Stimulated activated CD4-positive, alpha-beta T cell treated with anti-CD3 and anti-CD28 coated beads, Interleukin-1b, Interleukin-23, amount 100 ng/mL, for 24 hours (primary cell): ENCODE measurements around the gene TSTD2.
"Not testable (repeated sequence)": the region's sequence is repeated elsewhere in the genome, so short reads cannot be mapped to it uniquely, and the experiment has no call there.

ENCODE experiments used
- DNase-seq, 4 experiments: peaks; one replicate each; pipeline ENCODE4 v3.0.0-alpha.2; 2020; ENCODE audit warnings: low read depth in 4 of 4, low spot score in 1 of 4

TSTD2 gene

DNA sequence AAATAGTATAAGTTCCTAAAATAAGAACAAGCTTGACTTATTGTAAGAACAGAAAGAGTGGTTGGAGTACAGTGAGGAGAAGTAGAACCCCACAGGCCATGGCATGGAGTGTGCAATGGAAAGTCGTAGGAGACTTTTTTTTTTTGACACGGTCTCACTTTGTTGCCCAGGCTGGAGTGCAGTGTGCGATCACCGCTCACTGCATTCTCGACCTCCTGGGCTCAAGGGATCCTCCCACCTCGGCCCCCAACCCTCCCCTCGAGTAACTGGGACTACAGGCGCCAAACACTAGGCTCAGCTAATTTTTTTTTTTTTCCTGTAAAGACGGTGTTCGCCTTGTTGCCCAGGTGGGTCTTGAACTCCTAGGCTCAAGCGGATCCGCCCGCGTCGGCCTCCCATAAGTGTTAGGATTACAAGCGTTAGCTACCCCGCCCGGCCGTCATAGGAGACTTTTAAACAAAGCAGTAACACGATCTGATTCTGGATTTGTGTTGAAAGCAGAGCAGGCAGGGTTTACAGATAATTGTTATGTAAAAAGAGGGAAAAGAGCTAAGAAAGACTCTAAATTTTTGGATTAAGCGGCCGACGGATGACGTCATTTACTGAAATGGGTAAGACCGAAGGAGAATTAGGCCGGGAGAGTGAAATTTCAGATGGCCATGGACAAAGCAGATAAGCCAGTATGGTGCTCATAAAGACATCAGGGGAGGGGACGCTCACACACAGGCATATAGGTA lies 752 bp downstream of the TSTD2 start:
- peak in 2 of 4 experiments; percentile 7 to 9 for DNase-seq

DNA sequence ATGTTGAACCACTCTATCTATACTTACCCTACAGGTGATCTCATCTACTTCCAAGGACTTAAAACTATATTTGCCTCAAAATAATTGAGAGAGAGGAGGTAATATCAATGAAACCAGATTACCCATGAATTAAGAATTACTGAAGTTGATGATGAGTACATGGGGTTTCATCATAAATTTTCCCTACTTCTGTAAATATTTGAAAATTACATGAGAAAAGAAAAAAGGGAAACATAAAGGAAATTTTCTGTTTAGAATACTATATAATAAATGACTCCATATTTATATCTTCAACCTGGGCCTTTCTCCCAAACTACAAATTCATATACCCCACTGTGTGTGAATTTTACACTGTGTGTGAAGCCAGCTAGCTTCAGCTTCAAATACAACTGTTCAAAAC lies 2.6 kb downstream of the TSTD2 start:
- DNase-seq, result no peak

DNA sequence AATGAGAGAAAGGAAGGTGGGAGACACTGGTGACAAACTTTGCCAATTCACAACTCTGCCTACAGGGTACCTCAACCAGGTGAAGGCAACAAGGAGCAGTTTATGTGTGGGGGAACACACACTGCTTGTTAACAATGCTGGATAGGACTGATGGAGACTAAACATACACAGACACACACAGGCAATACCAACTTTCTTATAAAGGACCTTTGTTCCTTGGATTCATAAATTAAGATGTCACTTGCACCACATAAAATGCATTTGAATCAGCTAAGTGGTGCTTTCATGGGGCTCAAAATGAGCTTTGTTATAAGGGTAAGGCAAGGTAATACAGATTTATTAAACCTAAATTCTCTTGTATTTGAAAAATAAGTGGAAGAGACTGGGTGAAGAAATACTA lies 4.0 kb downstream of the TSTD2 start:
- no peak for DNase-seq

- DNase-seq, result no peak
Measured at GRCh38 chr9:97628668-97629067, 4.5 kb downstream of the TSTD2 start.

DNA sequence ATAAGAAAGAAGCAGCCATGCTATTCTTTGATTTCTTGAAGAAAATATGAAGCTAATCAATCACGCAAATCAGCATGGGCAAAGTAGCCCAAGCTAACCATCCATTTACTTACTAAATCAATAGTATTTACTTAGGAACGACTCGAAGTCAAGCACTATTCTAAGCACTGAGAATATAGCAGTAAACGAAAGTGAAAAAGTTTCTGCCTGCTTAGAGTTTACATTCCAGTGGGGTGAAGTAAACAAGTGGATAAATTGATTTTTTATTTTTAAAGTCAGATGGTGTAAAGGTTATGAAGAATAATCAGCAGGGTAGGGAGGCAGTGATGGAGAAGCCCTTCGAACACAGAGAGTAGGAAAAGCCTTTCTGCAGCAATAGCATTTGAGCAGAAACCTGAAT lies 5.5 kb downstream of the TSTD2 start:
- DNase-seq, result no peak

DNA sequence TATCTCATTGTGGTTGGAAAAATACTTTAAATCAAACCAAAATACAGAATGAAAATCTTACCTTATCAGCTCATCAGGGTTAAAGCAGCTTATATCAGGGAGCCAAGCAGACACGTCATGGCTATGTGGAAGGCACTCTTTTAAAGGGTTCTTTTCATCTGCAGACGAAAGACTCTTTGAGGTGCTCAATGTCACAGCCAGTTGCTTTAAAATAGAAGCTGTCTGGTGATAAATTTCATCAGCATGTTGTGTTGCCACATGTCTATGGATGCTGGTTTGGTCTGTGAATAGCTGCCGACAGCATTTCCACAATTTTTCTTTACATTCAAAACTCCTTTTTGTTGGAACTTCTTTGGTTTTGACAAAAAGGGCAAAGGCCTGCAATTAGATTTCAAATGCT lies 7.5 kb downstream of the TSTD2 start:
- DNase-seq, result no peak

DNA sequence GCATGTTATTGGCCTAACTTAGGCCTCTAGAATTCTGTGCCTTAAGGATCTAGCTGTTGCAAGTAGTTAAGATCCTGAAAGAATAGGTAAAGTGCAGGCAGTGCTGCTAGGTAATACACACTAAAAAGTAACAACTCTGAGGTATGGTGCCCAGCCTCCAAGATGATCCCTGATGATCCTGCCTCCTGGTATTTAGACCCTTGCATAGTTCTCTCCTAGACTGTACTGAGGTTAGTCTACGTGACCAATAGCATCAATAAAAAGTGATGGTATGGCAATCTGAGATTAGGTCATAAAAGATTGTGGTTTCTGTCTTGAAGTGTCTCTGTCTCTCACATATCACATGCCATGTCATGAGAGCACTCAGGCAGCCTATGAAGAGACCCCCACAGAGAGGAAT lies 9.2 kb downstream of the TSTD2 start:
- no peak for DNase-seq

DNA sequence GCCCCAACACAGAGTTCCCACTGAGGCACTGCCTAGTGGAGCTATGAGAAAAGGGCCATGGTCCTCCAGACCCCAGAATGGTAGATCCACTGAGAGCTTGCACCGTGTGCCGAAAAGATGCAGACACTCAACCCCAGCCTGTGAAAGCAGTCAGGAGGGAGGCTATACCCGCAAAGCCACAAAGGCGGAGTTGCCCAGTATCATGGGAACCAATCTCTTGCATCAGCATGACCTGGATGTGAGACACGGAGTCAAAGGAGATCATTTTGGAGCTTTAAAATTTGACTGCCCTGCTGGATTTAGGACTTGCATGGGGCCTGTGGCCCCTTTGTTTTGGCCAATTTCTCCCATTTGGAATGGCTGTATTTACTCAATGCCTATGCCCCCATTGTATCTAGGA lies 10.7 kb downstream of the TSTD2 start:
- not testable (repeated sequence) for DNase-seq

- DNase-seq, result not testable (repeated sequence)
Measured at GRCh38 chr9:97620063-97620462, 13.1 kb downstream of the TSTD2 start.

DNA sequence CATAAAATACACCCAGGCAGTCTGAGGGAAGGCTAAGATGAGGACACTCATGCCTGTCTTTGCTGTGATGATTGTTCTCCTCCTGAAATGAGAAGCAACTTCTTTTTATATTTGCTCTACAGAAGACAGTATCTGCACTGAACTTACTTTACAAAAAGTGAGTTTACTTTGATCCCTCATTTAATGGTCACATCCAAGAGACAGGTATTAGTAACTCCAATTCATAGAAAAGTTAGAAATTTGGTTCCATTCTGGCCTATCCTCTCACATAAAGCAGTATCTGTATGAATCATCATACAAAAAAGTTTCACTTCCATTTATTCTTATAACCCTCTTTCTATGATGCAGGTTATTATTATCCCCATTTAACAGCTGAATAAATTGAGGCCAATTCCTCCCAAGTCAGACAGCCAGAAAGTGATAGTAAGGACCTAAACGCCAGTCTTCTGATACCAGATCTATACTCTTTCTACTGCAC lies 15.2 kb downstream of the TSTD2 start:
- DNase-seq, result no peak

DNA sequence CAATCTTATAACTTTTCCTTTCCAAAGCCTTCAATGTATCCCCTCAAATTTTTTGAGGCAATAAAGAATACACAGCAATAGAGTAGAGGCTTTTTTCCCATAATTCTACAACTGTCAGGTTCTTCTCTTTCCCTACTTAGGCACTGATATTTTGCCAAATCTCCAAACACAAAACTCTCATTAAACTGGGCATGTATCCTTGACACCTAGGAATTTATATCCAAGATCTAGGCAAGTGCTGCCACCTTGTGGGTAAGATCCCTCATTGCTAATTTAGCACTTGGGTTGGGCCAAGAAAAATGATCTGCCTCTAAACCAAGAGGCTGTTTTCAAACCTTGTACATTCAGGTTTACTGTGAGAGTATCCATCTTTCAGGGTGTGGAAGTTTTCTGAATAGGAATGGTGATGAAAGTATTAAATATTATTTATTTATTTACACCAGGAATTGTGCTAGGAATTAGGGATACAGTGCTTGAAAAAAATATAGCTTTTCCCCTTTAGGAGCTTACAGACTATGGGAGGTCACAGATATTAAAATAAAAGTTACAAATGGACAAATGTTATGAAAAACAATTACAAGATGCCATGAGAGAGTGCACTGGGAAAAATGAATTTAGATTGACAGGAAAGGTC lies 17.6 kb downstream of the TSTD2 start:
- DNase-seq, result peak; percentile 24 to 36 (median 30)

DNA sequence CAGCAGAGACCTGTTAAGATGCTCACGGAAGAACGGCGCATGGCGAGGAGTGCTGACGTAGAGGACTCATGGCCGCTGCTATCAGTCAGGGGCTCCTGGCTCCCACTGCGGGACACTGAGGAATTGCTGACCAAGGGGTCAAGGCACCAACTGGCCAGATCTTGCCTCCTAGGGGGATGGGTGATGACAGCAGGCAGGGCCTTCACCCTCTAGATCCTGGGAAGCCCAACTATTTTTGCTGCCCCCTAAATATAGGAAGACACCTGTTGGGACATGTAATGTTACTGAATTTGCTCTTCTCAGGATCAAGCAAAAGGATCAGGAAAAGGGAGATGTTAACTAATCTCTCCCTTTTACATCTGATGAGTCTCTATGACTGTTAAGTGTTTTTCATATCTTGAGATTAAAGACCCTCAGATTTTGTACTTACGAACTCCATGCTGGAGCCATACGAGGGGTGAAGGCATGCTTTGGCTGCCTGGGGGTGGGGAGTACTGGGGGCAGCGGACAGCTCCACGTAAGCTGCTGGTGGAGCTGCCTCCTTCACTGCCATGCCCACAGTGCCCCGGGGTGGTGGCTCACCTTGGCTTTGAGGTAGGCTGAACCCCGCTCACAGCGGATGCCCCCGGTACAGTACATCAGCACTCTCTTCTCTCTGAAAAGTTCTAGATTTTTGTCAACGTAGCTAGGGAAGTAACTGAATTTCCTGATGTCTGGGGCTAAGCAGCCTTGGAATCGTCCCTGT lies 28.1 kb downstream of the TSTD2 start:
- DNase-seq, result no peak

DNA sequence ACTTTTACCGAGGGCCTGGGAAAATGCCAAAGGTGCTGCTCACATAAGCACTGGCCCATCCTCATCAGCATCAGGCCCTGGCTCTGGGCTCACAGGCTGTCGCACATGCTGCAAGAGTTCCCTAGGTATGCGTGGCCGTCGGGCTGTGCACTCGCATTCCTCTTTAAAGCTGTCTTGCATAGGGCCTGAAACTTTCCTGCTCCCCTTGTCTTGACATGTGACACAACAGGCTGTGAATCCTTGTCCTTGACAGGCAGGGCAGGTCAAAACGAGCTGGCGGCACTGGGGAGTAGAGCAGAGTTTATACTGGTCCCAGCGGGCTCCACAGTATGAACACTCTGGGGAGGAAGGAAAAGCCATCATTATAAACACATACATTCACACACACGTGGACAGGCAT lies 30.7 kb downstream of the TSTD2 start:
- DNase-seq, result no peak

DNA sequence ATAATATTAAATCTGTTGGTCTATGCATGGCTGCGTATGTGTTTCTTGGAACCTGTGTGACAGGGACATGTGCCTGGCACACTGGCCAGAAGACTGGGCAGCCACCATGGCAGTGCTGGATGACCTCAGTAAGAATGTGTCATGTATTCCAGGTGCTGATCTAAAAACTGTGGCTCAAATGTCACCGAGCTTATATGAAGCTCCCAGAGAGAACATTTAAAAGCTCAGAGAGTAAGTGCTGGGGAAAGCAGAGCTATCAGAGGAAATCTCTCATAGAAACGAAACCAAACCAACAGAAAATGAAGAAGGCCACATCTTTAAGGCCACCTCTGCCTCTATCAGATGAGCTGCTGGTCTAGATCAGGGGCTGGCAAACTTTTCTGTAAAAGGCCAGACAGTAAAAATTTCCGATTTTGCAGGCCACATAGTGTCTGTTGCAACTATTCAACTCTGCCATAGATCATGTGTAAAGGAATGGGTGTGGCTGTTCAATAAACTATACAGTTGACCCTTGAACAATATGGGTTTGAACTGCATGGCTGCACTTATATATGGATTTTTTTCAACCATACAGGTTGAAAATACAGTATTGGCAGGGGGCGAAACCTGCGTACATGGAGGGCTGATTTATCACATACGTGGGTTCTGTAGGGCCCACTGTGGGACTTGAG lies 31.8 kb downstream of the TSTD2 start:
- no peak for DNase-seq

- DNase-seq, result no peak
Measured at GRCh38 chr9:97600531-97601227, 32.5 kb downstream of the TSTD2 start.

DNA sequence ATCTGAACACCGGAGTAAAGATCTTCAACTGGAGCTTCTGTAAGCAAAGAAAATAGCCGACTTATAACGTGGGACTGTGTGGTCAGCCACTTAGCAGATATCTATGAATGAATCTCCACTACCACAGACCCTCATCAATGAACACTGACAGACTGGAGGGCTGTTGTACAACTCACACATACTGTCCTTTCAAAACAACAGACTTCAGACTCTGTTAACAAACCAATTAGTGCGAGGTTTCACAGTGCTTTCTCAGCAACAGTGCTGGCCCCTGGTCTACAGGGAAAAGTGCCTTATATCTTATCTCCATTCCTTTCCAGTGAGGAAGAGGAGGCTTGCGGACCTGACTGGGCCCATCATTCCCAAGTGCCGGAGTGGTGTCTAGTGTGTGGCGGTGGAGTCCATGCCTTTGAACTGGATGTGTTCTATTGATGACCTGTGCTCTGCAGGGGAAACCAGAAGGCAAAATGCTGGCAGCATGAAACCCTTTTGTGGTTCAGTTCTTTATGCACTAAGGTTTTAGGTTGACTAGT lies 33.8 kb downstream of the TSTD2 start:
- no peak for DNase-seq

DNA sequence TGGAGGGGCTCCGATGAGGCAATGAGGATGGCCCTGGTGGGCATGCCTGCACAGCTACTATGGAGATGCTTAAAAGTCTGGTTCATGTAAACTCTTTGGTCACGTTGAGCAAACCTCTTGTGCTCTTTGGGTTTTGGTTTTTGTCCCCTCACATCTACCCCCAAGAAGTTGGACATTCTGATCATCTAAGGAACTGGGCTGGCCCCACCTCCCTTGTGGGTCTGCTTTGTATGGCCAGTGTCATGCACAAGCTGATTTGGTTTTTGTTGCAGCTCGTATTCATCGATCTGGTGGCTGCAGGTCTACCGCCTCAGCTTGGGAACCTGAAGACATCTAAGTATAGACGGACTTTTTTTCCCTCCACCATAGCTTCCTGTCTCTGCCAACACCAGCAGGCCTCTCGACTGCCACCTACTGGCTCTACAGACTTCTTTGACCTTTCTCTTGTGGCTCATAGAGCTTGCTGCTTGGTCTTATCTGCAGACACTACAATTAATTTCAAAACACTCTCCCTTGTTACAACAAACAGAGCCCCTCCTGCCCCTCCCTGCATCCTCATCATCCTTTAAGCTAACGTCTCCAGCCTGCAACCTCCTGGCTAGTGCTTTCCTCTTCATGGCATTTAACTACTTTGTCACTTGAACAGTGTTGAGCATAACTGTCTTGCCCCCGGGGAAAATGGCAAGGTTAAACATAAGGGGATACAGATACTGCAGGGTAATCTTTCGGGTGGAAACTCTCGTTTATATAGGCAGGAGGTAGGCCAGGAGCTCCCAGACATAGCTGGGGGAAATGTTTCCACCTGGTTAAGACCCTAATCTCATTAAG lies 34.5 kb downstream of the TSTD2 start:
- DNase-seq, result peak; percentile 41 to 50 (median 46)

- DNase-seq, result no peak
Measured at GRCh38 chr9:97596906-97597305, 36.3 kb downstream of the TSTD2 start.

DNA sequence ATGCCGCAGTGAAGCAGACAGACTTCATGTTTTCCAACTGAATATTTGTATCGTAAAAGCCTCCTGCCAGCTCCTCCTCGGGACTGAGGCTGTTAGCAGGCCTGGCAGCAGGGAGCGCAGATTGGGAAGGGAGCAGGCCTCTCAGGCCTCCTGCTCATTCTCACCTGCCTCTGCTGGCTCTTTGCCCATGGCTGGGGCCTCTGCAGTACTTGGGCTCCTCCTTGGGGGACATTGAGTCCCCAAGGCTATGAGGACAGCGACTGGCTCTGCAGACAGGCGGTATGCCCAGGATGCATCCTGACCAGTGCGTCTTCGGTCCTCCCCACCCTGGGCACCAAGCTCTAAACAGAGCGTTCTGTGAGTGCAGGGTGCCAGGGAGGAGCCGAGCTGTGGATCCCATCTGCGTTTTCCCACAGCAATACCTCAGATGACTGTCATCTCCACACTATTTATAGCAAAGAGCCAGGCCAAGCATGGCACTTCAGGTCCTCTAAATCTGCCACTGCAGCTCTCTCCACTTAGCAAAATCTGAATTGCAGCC lies 38.7 kb downstream of the TSTD2 start:
- DNase-seq, result no peak

- DNase-seq, result no peak
Measured at GRCh38 chr9:97593960-97594359, 39.2 kb downstream of the TSTD2 start.
